ENCODE measurements around the gene BRD7.
A peak's percentile ranks its signal among the peaks of the same experiment; 100 is the strongest.

The BRD7 gene

DNA sequence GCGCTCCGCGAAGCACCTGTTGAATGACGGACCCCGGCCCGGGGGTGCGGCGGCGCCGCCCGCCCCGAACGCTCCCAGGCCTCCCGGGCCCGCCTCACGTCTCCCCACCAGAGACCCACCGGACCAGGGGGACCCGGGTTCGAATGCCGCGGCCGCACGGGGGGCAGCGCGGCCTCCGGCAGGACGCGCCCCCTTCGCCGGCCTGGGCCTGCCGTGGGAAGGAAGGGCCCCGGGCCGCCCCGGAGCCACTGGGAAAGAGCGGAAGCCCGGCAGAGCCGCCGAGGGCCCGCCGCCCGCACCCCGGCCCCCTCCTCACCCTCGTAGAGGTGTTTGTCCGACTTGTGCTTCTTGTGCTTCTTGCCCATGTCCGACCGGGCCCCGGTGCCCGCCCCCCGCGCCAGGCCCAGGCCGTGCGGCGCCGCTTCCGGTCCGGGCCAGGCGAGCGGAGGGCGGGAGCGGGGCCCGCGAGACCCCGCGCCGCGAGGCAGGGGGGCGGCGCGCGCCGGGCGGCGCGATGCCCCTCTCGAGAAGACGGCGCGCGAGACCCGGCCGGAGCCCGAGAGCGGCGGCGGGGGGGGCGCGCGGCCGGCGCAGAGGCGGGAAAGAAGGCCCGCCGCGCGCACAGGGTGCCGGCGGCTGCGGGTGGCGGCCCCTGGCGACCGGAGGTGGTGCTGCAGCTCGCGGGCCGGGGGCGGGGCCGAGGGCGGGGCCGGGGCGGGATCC lies at the start of gene BRD7:
Gene BRD7, minus strand, starts transcription at position 579 of the 723 bp plus-strand sequence. Its CDS starts 214 bp downstream, at position 365.
- peak; percentile 96 for DNase-seq (ENCODE audit: low spot score)
- TF ChIP-seq, protein P1, sequence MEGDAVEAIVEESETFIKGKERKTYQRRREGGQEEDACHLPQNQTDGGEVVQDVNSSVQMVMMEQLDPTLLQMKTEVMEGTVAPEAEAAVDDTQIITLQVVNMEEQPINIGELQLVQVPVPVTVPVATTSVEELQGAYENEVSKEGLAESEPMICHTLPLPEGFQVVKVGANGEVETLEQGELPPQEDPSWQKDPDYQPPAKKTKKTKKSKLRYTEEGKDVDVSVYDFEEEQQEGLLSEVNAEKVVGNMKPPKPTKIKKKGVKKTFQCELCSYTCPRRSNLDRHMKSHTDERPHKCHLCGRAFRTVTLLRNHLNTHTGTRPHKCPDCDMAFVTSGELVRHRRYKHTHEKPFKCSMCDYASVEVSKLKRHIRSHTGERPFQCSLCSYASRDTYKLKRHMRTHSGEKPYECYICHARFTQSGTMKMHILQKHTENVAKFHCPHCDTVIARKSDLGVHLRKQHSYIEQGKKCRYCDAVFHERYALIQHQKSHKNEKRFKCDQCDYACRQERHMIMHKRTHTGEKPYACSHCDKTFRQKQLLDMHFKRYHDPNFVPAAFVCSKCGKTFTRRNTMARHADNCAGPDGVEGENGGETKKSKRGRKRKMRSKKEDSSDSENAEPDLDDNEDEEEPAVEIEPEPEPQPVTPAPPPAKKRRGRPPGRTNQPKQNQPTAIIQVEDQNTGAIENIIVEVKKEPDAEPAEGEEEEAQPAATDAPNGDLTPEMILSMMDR (IDR thresholded peaks at IDR 0.05; ENCODE audit: extremely low read depth, insufficient read depth, missing control alignments): peak; percentile 78
- in situ Hi-C loops (cut with MboI; ENCODE audit: low pct_unique_long_range_greater_than_20kb, low sequenced_read_pairs, unreplicated experiment): loop anchor here (10.0 to 25.0 kb wide), 2 partner anchors 296 to 419 kb away; no protein-coding TSS in a partner anchor

DNA sequence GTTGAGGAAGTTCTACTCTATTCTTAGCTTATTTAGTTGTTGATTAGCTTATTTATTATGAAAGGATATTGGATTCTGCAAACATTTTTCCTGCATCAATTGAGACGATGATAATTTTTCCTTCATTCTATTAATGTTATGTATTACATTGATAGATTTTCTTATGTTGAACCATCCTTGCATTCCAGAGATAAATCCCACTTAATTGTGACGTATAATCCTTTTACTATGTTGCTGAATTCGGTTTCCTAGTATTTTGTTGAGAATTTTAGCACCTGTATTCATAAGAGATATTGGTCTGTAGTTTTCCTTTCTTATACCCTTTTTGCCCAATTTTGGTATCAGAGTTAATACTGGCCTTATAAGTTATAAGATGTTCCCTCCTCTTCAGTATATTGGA lies 47.6 kb upstream of the BRD7 start:
- in situ Hi-C loops (cut with MboI; ENCODE audit: low pct_unique_long_range_greater_than_20kb, low sequenced_read_pairs, unreplicated experiment): no loop called here
- no peak for DNase-seq (ENCODE audit: low spot score)

DNA sequence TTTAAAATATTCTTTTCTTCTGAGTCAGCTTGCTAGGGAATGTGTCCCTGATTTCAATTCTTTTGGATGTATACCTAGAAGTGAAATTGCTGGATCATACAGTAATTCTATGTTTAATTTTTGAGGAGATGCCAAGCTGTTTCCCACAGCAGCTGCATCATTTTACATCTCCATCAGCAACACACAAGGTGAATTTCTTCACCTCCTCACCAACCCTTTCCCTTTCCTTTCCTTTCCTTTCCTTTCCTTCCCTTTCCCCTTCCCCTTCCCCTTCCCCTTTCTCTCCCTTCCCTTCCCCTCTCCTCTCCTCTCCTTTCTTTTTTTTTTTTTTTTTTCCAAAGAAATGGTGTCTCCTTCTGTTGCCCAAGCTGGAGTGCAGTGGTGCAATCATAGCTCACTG lies 45.4 kb upstream of the BRD7 start:
- in situ Hi-C loops (cut with MboI; ENCODE audit: low pct_unique_long_range_greater_than_20kb, low sequenced_read_pairs, unreplicated experiment): no loop called here

More for the DNA sequence above, 47.6 kb upstream of the BRD7 start:
- TF ChIP-seq, protein P1 (IDR thresholded peaks at IDR 0.05; ENCODE audit: extremely low read depth, insufficient read depth, missing control alignments): no peak

DNA sequence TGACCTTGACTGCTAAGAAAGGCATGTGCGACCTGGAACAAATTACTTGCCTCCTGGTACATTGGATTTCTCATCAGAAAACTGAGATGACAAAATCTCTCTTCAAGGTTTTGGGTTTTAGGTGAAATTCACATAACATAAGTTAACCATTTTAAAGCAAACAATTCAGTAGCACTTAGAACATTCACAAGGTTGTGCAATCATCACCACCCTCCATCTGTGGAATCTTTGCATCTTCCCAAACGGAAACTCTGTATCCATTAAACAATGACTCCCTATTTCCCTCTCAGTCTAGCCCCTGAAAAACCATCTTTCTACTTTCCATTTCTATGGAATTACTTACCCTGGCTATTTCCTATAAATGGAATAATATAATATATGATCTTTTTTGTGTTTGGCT lies 42.2 kb upstream of the BRD7 start:
- no peak for DNase-seq (ENCODE audit: low spot score)
- TF ChIP-seq, protein P1 (IDR thresholded peaks at IDR 0.05; ENCODE audit: extremely low read depth, insufficient read depth, missing control alignments): no peak
- in situ Hi-C loops (cut with MboI; ENCODE audit: low pct_unique_long_range_greater_than_20kb, low sequenced_read_pairs, unreplicated experiment): no loop called here

More for the DNA sequence above, 45.4 kb upstream of the BRD7 start:
- TF ChIP-seq, protein P1 (IDR thresholded peaks at IDR 0.05; ENCODE audit: extremely low read depth, insufficient read depth, missing control alignments): no peak
- no peak for DNase-seq (ENCODE audit: low spot score)

- in situ Hi-C loops (cut with MboI; ENCODE audit: low pct_unique_long_range_greater_than_20kb, low sequenced_read_pairs, unreplicated experiment): no loop called here
- TF ChIP-seq, protein P1 (IDR thresholded peaks at IDR 0.05; ENCODE audit: extremely low read depth, insufficient read depth, missing control alignments): no peak
- DNase-seq (ENCODE audit: low spot score): no peak
Measured at GRCh38 chr16:50408001-50408561, 39.3 kb upstream of the BRD7 start.

GRCh38 chr16:50407351-50407750 lies 38.6 kb upstream of the BRD7 start:
- in situ Hi-C loops (cut with MboI; ENCODE audit: low pct_unique_long_range_greater_than_20kb, low sequenced_read_pairs, unreplicated experiment): no loop called here
- TF ChIP-seq, protein P1 (IDR thresholded peaks at IDR 0.05; ENCODE audit: extremely low read depth, insufficient read depth, missing control alignments): no peak

More at GRCh38 chr16:50407351-50407750, 38.6 kb upstream of the BRD7 start:
- no peak for DNase-seq (ENCODE audit: low spot score)
